Hindlimb muscle (tissue), 1 donor: ENCODE measurements around the gene GTF2A1L. TPM values are rescaled to one million over a fixed set of nuclear protein-coding genes. Genes with fewer than 3 reads are reported as not detected.
"Not testable (repeated sequence)": the region's sequence is repeated elsewhere in the genome, so short reads cannot be mapped to it uniquely, and the experiment has no call there.

Experiments
- DNase-seq: peaks from one replicate; pipeline ENCODE4 v3.0.0-alpha.2; 2013
- polyA plus RNA-seq: library from polyadenylated mRNA; unstranded; fragments of 120-200 nt; gene quantifications from one replicate; pipeline ENCODE4 v1.2.1, GENCODE V29; 2013; ENCODE audit not compliant: insufficient read length

The GTF2A1L gene, protein sequence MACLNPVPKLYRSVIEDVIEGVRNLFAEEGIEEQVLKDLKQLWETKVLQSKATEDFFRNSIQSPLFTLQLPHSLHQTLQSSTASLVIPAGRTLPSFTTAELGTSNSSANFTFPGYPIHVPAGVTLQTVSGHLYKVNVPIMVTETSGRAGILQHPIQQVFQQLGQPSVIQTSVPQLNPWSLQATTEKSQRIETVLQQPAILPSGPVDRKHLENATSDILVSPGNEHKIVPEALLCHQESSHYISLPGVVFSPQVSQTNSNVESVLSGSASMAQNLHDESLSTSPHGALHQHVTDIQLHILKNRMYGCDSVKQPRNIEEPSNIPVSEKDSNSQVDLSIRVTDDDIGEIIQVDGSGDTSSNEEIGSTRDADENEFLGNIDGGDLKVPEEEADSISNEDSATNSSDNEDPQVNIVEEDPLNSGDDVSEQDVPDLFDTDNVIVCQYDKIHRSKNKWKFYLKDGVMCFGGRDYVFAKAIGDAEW
- not detected for polyA plus RNA-seq

- no peak for DNase-seq
These were observed at the start of gene GTF2A1L for GRCh38 chr2:48617618-48618017. Gene GTF2A1L, plus strand, starts transcription at chr2:48617856. Its CDS starts 19 bp downstream, at chr2:48617875.

- no peak for DNase-seq
These were observed 49.1 kb upstream of the GTF2A1L start for GRCh38 chr2:48568547-48568946.

GRCh38 chr2:48569433-48569832 lies 48.2 kb upstream of the GTF2A1L start:
- no peak for DNase-seq

DNA sequence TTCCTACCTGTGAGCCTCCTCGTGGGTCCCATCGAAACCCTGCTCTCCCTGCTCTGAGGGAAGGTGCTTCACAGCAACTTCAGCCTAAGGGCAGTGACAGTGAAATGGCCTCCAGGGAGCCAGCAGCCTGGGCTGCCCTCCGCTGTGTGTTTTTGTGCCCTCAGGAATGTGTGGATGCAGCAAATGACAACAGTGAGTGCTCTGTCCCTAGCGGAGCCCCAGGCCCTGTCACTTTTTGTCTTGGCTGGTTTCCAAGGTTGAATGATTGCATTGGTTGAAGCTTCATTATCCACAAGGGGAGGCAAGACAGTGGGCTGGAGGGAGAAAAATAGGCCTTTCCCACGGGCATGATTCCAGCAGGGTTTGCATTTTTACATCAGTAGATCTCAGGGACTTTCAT lies 44.8 kb upstream of the GTF2A1L start:
- DNase-seq = no peak

DNA sequence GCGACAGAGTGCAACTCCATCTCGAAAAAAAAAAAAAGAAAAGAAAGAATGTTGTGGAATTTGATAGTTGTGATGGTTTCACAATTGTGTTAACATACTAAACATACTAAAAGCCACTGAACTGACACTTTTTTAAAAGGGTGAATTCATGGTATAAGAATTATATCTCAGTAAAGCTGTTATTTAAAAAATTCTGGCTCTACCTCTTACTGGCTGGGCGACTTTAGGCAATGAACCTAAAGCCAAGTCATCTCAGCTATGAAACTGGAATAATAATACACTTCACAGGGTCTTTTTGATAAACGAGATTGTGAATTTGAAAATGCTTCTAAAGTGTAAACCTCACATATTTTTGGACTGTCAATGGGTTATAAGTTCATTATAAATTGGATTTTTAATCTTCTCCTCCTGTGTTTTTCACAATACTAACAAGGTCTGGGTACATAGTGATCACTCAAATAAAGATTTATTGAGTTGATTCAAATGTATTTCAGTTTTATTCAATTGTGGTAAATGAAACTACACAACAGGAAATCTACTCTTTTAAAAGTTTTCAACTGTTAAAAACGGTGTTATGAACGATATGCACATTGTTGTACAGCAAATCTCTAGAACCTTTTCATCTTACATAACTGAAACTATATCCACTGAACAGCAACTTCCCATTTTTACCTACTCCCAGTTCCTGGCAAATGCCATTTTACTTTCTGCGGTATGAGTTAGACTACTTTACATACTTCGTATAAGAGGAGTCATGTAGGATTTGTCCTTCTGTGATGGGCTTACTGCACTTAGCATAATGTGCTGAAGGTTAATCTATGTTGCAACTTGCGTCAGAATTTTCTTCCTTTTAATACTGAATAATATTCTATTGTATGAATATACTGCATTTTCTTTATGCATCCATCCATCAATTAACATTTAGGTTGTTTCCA lies 43.0 kb upstream of the GTF2A1L start:
- DNase-seq = no peak

DNA sequence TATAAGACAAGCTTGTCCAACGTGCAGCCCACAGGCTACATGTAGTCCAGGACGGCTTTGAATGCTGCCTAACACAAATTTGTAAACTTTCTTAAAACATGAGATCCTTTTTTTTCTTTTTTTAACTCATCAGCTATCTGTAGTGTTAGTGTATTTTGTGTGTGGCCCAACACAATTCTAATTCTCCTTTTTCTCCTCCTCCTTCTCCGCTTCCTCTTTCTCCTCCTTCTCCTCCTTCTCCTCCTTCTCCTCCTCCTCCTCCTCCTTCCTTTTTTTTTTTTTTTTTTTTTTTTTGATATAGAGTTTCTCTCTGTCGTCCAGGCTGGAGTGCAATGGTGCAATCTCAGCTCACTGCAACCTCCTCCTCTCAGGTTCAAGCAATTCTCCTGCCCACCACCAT lies 39.3 kb upstream of the GTF2A1L start:
- DNase-seq = no peak

GRCh38 chr2:48583961-48584360 lies 33.7 kb upstream of the GTF2A1L start:
- DNase-seq = no peak

DNA sequence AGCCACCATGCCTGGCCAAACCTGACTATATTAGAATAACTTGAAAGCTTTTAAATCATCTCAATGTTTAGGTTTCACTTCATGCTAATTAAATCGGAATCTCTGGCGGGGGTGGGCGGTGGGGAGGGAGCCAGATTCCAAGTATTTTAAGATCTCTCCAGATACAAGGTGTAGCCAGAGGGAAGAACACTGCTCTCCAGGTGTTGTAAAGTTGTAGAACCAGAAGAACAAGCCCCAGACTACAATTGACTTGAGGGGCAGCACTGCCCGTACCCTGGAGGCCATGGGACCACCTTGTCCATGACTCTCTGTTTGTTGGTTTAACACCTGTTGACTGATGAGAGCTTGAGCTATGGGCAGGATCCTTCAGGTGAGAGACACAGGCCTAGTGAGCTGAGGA lies 33.1 kb upstream of the GTF2A1L start:
- no peak for DNase-seq

- no peak for DNase-seq
These were observed 31.2 kb upstream of the GTF2A1L start for GRCh38 chr2:48586433-48586832.

GRCh38 chr2:48587560-48587959 lies 30.1 kb upstream of the GTF2A1L start:
- no peak for DNase-seq

DNA sequence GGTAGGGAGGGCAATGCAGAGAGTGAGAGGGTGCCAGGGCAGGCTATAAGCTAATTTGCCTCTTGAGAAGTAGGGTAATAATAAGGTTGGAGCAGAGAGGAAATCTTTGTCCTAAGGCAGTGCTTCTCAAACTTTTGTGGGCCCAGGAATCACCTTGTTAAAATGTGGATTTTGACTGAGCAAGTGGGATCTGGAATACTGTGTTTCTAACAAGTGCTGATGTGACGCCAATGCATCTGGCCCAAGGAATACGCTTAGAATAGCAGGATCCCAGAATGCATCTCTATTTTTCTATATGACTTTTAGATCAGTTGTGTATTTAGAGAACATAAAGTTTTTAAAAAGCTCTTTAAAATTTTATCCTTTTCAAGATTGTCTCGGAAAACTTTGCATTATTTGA lies 29.7 kb upstream of the GTF2A1L start:
- DNase-seq = no peak

DNA sequence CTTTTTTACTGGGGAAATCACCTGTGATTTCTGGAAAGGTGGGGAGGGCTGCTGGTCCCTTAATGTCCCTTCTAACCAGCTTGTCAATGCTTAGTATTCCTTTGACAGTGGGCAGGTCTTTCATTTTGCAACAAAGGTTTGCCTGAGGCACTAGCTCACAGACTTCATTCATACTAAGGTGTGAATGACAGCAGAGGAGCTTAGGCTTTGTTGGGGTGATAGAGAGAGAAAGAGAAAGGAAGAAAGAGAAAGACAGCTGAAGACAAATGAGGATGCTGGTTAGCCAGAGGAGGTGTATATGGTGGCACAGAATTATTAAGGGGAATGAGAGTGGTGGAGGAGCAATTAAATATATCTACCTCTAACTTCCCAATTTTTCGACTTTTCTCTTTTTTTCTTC lies 28.9 kb upstream of the GTF2A1L start:
- DNase-seq = no peak

DNA sequence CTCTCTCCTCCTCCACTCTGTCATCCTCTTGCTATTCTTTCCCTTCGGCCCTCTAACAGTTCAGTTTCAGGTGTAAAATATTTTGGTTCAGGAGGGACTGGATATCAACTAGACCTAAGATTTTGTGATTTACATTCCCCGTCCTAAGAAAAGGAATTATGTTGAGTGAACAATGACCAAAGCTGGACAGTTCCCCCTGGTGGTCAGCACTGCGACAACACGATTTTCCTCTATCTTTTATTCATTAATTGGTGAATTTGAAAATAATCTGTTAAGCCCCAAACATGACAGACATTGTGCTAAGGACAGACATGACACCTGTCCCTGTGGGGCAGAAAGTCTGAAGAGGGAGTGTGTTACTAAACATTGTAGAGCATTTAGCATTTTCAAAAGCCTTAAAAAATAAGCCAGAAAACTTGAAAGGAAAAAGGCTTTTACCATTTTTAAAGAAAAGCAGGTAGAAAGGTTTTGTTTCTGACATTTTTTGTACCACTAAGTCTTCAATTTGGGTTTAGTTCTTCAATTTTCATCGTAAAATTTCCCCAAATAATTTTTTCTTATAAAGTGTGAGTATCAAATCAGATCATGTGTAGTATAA lies 28.4 kb upstream of the GTF2A1L start:
- DNase-seq = peak; percentile 55

GRCh38 chr2:48590017-48590416 lies 27.6 kb upstream of the GTF2A1L start:
- DNase-seq = no peak

- no peak for DNase-seq
These were observed 25.6 kb upstream of the GTF2A1L start for GRCh38 chr2:48592067-48592466.

DNA sequence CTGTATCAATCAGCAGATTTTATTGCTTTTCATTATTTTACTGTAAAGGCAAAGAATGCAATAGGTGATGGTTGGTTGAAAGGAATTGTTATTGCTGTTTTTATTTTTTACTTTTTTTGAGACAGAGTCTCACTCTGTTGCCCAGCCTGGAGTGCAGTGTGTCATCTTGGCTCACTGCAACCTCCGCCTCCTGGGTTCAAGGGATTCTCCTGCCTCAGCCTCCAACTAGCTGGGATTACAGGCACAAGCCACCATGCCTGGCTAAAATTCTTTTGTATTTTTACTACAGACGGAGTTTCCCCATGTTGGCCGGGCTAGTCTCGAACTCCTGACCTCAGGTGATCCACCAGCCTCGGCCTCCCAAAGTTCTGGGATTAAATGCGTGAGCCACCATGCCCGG lies 20.9 kb upstream of the GTF2A1L start:
- DNase-seq = not testable (repeated sequence)

GRCh38 chr2:48597492-48597891 lies 20.2 kb upstream of the GTF2A1L start:
- no peak for DNase-seq

- DNase-seq = peak; percentile 26
These were observed 17.3 kb upstream of the GTF2A1L start for GRCh38 chr2:48600204-48600813.

DNA sequence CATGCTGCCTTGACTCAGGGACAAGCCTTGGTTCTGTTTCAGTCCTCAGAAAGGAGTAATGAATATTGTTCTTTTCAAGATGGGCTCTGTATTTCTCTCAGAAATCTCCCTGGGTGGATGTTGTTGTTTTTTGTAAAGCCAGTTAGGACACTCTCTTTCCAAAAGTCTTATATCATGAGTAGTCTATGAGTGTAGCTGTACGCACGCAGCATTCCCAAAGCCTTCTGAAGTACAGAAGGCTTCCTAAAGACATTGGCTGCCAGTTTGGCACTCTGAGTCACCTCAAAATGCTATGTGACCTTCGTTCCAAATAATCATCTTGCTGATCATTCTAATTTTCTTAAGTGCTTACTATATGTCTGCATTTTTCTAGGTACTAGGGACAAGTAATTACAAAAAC lies 16.7 kb upstream of the GTF2A1L start:
- no peak for DNase-seq

- no peak for DNase-seq
These were observed 16.3 kb upstream of the GTF2A1L start for GRCh38 chr2:48601349-48601748.

- no peak for DNase-seq
These were observed 12.0 kb upstream of the GTF2A1L start for GRCh38 chr2:48605482-48606175.
